Suppressor macrophage (primary cell): ENCODE measurements around the gene SORBS1.

ENCODE experiments used
- DNase-seq, 4 experiments: peaks; one replicate each; pipeline ENCODE4 v3.0.0-alpha.2; 2020 to 2022

Gene SORBS1

DNA sequence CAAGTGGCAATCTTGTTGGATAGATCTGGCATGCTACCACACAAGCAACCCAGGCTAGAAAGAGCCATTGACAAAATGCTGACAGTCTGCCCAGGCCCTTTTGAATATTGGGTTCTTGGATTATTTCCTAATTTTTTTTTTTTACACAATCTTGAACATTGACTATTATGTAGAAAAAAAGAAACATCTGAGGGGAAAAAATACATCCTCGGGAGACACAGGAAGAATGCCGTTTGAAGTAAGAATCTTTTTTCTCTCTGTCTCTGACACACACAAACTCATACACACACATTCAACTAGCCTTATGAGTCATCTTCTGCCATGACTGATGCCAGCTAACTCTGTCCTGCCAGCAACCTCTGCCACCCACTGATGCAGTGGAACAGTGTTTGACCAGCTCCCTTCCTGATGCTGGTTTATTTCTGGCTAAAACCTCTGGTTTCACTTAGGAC is 47.2 kb downstream of the SORBS1 start:
- DNase-seq, result peak in 2 of 4 experiments; percentile 5 to 9

DNA sequence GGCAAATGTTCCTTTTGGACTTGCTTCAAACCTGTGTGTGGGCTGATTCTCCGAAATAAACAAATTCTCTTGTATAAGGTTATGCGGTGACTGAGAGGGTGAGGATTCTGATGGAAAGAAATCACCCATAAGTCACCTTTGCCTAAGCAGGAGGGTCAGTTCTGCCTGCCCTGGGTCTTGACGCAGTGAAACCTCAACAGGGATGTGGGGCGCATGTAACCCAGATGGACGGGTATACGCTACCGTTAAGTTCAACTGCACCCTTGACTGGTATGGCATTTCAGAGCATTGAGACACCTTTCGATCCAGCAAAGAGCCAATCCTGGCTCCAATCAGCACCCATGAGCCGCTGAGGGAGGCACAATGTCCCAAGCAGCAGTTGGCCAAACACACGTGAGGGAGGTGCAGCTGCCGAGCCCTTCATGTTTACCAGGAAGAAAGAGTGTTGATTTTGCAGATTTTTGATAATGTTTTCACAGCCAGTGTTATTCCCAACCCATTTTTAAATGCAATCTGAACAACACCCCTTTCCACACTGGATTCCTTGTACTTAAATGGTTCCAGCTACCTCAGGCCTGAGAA is 48.1 kb downstream of the SORBS1 start:
- no peak for DNase-seq

DNA sequence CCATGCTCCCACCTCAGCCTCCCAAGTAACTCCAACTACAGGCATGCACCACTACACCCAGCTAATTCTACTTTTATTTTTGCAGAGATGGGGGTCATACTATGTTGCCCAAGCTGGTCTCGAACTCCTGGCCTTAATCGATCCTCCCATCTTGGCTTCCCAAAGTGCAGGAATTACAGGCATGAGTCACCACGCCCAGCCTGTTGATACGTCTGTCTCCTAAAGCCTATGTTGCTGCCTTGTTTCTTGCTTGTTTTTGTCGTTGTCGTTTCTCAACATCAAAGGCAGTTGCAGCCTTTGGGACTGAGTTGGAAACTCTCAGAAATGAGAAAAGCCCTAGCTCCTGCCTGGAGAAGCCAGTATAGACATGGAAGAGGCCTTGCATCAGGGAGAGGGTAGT is 49.9 kb downstream of the SORBS1 start:
- no peak for DNase-seq

DNA sequence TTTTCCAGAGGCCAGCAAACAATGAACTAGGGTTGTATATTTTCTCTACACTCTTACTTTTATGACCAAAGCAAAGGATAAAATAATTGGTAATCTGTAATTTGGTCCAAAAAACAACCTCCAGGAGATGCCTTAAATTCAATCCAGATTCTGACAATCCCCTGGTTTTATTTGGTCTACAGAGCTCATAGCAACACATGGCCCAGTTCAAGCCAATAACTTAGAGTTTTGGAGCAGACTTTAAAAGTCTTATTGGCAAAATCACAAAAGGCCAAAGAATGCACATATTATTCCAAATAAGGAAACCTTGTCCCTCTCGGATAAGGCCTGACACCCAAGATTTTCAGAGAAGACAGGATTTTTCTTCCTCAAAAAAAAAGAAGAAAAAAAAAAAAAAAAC is 51.9 kb downstream of the SORBS1 start:
- no peak for DNase-seq

DNA sequence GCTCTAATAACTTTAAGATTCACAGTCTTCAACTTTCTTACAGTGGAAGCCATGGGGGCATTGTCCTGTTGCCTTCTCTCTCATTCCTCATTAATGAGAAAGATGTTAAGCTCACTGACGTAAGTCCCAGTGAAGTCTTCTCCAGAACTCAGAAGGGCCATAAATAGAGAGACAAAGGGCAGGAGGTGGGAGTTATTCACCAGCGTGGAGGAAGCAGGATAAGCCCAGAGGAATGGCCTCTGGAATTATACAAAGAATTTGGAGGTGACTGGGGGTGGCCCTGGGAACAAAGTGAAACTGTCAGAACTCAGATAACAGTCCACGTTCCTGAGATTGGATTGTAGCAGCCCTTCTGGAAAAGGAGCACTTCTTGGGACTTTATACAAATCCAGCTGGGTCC is 52.4 kb downstream of the SORBS1 start:
- no peak for DNase-seq

DNA sequence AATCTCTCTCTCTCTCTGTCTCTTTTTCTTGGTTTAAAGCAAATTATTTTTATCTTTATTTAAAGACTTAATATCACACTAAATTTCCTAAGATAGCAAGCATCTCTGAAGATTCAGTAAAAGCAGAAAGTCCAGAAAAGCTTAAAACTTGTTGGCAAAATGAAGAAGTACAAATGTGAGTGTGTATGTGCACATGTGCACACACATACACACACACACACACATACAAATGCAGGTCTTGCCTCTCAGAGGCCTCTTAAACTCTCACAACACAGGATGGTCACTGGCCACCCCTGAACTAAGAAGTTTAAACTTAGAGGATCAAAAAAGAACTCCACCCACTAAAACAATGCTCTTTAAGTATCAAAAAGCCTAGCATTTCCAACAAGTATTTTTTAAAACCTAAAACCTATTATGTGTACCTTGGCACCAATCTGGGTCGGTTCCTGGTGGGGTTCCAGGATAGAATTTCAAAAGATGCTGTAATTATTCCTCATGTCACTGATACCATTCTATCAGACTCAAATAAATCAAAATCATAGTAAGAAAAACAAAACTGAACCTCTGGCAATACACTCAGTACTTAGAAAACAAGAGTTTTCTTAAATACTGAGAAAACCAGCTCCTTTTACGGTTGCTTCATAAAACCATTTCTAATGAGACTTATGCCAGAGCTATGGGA is 55.0 kb downstream of the SORBS1 start:
- no peak for DNase-seq

DNA sequence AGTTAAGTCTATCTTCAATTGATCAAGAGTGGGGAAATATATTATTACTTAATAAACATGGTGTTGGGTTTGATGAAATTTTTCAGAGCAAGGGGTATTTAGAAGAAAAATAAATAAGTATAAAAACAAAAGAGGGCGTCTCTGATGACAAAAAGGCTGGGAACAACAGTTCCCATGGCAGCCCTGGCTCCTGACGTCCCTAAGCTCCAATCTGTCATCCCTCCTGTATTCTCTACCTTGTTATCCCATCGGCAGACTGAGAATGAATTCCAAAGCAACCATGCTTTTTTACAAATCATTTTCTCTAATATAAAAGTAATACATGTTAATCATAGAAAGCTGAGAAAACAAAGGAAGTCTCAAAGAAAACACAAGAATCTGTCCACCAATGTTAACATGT is 55.5 kb downstream of the SORBS1 start:
- no peak for DNase-seq

DNA sequence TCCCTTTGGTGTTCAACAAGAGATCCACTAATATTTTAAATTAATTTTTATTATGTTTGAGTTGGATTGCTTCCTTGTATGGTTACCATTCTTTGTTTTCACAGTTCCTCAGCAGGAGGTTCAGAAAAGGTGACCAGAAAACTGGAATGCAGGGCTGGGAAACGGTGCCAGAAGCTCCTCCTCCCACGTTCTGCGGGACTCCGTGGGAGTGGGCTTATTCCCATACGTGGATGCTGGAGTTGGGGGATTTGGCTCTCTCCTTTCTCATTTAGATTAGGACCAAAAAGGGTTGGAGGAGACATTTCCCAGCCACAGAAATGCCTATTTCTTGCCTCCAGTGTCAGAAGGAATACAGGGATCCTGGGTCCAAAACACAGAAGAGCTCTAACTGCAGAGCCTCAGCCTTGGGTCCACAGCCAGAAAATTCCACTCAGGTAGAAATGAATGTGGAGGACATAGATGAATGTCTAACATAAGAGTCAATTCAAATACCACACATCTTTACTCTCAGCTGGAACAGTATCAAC is 56.0 kb downstream of the SORBS1 start:
- DNase-seq, result no peak

DNA sequence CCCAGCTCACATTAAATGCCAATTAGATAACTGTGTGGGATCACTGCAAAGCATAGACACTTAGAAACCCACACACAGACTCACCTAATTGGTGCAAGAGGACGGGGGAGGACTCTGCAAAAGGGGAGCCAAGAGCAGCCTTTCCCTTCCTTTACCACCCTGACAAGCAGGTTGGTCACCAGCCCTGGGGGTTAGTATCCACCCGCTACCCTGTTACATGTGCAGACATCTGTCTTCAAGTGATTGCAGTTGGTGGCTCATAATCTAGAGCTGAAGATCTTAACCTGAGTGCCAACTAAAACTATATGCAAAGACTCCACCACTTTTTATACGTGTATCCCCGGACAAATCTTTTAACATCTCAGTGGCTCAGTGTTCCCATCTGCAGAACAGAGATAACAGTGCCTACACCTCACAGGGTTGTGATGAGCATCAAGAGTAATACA is 56.9 kb downstream of the SORBS1 start:
- no peak for DNase-seq

DNA sequence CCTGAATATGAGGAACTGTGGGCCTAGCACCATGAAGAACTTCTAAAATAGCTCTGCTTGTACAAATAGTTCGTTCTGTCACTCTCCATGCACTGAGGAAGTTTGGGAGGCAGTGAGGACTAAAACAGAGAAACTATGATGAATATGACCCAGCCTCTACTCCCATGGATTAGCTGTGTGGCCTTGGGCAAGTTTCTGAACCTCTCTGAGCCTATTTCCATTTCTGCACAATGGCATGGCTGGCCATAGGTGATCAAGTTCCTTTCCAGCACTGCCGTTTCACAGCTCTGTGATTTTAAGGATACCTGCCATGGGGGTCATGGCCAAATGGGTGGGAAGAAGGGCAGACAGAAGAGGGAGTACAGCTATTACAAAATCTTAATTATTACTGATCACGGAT is 57.6 kb downstream of the SORBS1 start:
- no peak for DNase-seq

DNA sequence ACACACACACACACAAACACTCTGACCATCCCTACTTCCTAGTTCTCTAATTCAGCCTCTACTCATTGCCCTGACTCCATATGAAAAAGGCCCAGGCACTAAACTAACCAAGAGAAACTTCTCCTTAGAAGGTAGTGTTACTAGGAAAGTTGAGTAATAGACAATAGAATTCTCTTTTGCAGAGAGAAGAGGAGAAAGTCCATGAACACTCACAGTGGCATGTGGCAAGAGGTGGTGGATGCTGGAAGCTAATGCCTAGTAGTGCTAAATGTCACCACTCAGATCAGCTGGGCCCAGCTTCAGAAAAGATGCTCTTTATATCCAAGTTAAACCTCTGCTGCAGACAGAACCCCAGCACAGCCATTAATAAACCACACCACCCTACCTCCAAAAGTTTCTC is 58.2 kb downstream of the SORBS1 start:
- peak in 1 of 4 experiments; percentile 11 for DNase-seq

DNA sequence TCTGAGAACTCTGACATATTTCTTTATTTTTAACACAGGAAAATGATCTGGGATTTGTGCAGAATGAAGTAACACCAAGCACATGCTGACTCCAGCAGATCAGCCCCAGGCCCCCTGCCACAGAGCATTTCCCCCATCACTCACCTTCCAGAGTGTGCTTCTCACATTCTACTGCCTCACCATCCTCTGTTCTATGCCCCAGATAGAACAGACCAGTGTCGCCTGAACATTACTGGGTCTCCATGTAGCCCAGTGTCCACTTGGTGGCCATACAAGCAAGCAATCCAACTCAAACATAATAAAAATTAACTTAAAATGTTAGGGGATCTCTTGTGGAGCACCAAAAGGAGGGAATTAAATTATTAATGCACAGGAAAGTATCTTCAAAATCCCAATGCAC is 58.8 kb downstream of the SORBS1 start:
- no peak for DNase-seq

DNA sequence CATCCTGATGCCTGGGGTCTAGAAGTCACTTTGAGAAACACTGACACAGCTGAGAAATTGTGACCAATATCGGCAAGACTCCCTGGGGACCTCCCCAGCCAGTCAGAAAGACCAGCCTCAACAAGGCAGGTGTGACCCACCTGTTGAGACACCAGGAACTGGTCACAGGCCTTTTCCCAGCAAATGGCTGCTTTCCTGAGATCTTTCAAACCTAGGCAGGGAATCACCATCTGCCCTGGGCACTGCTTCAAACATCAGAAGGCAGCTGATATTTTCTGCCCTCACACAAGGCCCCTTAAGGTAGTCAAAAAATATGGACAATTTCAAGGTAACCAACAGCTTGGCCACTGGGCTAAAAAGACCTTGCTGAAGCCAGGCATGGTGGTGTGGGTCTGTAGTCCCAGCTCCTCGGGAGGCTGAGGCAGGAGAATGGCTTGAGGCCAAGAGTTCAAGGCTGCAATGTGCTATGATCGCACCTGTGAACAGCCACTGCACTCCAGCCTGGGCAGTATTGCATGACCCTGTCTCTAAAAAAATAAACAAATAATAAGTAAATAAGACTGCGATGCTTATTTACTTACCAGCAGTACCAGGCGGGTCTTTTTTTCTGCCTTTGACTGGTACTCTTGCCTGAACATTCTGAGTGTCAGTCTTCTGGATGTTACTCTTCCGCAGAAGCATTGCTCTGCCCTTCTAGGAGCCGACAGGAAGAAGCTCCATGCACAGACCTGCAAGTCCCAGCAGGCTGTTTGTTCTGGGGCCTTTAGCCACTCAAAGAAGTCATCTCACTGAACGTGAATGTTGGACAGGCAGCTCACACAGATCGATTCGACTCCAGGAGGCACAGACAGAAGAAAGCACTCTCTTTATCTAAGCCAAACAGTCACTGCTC is 59.7 kb downstream of the SORBS1 start:
- no peak for DNase-seq

DNA sequence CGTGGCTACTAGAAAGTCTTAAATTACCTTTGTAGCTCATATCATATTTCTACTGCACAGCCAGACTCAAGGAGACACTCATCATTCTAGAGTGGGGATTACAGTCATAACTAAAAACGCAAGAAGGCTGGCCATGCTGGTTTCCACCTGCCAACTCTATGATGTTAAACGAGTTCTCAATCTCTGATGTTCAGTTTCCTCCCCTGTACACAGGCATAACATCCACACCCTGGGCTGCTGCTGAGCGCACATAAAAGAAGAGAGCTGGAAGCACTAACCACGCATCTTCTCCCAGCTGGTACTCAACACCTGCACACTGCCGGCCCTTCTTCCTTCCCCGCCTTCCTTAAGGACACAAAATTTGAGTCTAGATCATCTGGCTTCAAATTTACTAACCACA is 60.5 kb downstream of the SORBS1 start:
- no peak for DNase-seq

DNA sequence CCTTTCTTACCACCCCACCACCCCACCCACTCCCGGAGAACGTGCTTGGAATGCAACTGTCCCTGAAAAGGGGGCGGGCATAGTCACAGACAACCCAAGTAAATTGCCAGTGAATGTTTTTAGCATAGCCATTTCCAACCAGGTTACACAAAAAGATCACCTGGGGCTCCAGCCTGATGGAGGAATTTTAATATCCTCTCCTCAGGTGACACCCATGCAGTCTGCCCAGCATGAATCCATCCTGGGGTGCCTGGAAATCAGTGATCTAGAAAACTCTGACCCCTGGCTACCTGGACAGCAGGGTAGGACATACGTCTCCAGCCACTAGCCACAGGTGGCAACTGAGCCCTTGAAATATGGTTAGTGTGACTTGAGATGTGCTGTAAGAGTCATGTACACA is 61.1 kb downstream of the SORBS1 start:
- DNase-seq, result no peak

DNA sequence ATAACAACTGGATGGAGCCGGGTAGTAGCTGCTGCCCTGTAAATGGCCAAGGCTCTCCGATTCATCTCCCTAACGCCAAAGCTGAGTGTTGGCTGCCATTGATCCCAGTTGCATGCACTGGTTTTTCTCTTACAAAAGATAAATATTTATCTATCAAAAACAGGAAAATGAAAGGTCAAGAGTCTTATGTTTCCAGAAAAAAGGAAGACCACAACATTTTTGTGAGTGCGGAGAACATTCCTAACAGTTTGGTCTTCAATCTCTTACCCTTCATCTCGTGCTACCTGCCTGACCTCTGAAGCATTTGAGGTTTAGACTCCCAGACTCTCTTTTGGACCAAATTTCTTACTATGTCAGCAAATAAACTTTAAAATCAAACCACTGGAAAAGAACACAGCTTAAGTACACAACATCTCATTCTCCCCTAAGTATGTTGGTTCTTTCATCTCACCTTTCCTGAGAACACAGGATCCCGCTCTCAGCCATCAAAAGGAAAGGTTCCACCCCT is 61.6 kb downstream of the SORBS1 start:
- no peak for DNase-seq

DNA sequence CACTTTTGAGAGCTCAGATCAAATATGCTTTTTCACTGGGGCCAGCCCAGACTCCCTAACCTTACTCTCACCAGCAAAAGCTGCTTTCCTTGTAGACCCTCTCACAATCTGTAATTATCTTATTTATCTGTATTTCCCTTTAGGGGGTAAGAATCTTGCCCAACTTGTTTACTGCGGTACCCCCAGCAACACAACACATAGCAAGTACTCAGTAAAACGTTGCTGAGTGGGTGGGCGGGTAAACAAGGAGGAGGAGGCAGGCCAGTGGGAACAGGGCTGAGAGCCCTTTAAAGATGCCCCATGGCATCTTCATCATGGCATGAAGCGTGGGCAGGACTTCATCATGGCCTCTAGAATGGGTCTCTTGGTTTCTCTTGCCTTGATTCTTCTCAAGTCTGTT is 64.2 kb downstream of the SORBS1 start:
- no peak for DNase-seq

DNA sequence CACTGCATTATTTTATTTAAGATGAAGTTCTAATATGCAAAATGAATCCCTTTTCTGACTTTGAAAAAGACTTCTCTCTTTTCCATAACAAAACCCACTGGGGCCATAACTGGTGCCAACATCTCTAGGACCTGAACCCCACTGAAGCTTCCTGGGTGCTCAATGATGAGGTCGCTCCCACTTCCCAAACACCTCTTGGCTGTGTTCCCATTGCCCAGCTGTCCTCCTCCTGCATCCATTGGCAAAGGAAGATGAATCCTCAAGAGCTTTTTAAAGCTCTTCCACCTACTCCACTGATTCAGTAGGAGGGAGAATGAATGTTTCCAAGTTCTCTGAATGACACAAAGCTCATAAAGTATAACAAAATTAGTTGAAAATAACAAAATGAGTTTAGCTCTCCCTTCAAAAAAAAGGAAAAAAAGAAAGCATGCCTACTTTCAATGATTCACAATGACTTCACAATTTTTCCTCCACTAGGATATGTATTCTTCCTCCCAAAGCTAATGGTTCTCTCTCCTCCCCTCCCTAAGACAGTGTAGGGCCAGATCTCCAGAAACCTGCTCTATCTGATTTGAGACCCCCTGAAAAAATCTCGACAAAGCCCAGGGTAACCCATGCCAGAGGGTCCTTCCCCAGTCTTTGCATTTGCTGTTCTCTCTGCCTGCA is 64.8 kb downstream of the SORBS1 start:
- no peak for DNase-seq

DNA sequence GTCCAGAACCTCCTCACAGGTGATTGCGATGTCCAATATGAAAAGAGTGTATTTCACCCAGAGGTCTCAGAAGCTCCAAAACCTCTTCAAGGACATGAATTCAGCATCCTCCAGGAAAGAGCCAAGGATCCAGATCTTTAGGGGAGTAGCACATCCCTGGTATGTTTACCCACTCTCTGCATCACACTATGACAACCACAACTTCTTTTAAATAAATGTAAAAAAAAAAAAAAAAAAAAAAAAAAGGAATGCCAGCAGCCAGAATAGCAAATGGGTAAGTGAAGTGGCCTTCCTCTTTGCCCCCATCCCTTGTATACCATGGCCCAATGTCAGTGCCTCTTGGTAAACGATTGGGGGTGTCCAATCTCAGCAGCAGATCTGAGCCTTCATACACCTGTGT is 67.3 kb downstream of the SORBS1 start:
- no peak for DNase-seq

DNA sequence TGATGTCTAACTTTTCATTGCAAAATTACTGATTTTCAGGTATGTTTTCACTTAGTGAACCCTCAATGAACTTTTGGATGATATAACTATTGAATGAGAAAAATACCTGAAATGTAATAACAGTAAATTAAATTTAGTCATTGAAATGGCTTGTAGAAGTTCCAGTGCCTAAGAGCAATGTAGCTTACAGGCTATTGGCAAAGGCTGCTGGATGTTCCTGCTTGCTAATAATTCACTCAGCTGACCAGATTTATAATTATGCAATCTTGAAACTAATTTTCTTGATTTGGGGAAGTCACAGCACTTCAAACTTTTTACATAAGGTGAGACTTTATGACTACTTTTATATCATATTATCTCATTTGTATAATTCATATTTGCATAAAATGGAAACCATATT is 73.2 kb downstream of the SORBS1 start:
- peak in 1 of 4 experiments; percentile 3 for DNase-seq

DNA sequence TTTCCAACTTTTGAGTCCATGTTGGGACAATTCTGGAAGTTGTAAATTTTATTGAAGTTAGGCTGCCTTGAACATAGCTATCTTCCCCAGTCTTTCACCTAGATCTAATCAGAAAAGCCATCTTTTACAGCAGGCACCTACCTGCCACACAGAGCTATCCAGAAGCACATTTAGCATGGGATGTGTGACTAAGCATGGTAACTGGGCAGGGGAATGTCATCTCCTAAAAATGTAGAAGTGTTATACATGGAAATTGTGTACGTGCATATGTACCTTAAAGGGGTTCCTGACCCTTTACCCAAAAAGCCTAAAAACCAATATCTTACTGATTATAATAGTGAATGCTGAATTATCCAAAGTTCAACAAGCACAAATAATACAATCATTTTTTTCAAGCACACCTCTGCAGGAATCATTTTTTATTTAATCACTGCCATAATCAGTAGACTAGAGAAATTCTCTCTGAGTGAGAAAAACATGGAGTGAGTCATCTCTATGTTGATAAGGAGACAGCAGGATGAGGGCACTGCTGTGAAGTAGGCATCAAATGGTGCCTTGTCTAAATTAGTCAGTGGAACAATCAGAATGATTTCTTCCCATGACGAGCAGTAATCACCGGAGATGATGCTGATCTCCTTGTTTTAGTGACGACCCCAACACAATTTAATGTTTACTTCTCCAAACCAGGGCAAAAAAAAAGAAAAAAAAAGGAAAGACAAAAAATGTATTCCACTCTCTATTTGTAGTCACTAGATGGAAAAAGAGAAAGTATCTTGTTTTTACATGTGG is 75.9 kb downstream of the SORBS1 start:
- DNase-seq, result no peak
